Astrocyte of the cerebellum (primary cell): ENCODE results near the gene CD19.

Source experiments
- DNase-seq: peaks from one replicate; pipeline ENCODE4 v3.0.0-alpha.2; 2011; ENCODE audit warnings: low read depth
- H3K4me3 ChIP-seq: 2 replicates; pipeline ENCODE4 v1.5.1; 2011; ENCODE audit warnings: mild to moderate bottlenecking, low read depth, low read length, moderate library complexity
- CTCF ChIP-seq: IDR thresholded peaks from 2 replicates; pipeline ENCODE4 v1.5.1; 2012; ENCODE audit warnings: low read length, low read depth, moderate library complexity, mild to moderate bottlenecking; ENCODE audit errors: missing control alignments
- in situ Hi-C: cut with HindIII; loops from 2 replicates; pipeline ENCODE4 v1.10.0; 2017; ENCODE audit warnings: low sequenced_read_pairs

The CD19 gene

GRCh38 chr16:28983644-28984043, 51.9 kb downstream of the CD19 start:
- DNase-seq = no peak
- no peak overlapping the region for H3K4me3 ChIP-seq
- in situ Hi-C loops = no loop called here
- no peak for TF ChIP-seq CTCF

- DNase-seq = no peak
- H3K4me3 ChIP-seq = no peak overlapping the region
- TF ChIP-seq CTCF = no peak
- in situ Hi-C loops = no loop called here
Measured at GRCh38 chr16:28984091-28984490, 52.3 kb downstream of the CD19 start.

- no peak within 1 kb of the TSS for H3K4me3 ChIP-seq
- in situ Hi-C loops = no loop called here
- no peak for TF ChIP-seq CTCF
- DNase-seq = no peak
Measured at GRCh38 chr16:28984619-28985135, 52.9 kb downstream of the CD19 start, which contains the start of gene LAT. Gene LAT, plus strand, starts transcription at chr16:28985052. Its CDS starts 366 bp downstream, at chr16:28985418.

GRCh38 chr16:28985211-28986041, 53.7 kb downstream of the CD19 start:
- in situ Hi-C loops = no loop called here
- TF ChIP-seq CTCF = no peak
- no peak for DNase-seq
- H3K4me3 ChIP-seq = no peak overlapping the region

- no peak for TF ChIP-seq CTCF
- no peak overlapping the region for H3K4me3 ChIP-seq
- no peak for DNase-seq
- in situ Hi-C loops = no loop called here
Measured at GRCh38 chr16:28986046-28986445, 54.3 kb downstream of the CD19 start.

- no peak for DNase-seq
- no peak for TF ChIP-seq CTCF
- in situ Hi-C loops = no loop called here
- no peak overlapping the region for H3K4me3 ChIP-seq
Measured at GRCh38 chr16:28986492-28986891, 54.7 kb downstream of the CD19 start.
